CD1c-positive myeloid dendritic cell (primary cell): ENCODE data around the gene MBP.

ENCODE experiments used
- DNase-seq: peaks from one replicate; pipeline ENCODE4 v3.0.0-alpha.2; 2016; ENCODE audit errors: extremely low spot score

MBP gene

GRCh38 chr18:76943542-76944339, 188.8 kb downstream of the MBP start:
- no peak for DNase-seq

DNA sequence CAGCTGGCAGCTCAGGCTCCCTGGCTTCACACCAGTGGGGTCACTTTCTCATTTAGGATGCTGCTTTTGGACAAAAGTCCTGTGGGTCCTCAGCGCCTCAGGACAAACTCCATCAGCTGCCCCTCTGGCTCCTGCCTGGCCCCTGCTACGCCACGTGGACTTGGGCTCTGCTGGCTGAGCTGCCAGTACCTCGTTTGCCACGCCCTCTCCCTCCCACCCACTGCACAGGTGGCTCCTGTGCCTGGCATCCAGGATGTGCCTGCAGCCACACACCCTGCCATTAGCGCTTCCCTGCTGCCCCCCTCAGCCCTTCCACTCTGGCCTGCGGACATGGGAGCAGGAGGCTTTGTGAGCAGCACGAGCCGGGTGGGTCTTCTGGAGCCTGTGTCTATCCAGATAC, 191.3 kb downstream of the MBP start:
- no peak for DNase-seq

GRCh38 chr18:76938619-76939018, 194.0 kb downstream of the MBP start:
- no peak for DNase-seq

DNA sequence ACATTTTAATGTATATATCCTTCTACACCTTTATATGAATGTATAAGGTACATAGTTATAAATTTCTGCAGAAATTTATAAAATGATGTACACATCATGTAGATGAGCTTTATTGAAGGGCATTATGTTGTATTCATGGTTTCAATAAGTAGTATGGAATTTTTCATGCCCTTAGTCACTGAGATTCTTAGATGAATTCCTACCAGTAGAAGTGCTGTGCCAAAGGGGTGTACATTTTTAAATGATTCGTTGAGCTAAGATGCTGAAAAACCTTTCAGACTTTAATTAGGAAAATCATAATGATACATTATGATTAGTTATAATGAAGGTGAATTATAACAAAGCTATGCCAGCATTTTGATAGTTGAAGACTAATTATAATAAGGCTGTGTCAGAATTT, 195.0 kb downstream of the MBP start:
- no peak for DNase-seq

- no peak for DNase-seq
Observed at GRCh38 chr18:76936877-76937276, 195.7 kb downstream of the MBP start.

DNA sequence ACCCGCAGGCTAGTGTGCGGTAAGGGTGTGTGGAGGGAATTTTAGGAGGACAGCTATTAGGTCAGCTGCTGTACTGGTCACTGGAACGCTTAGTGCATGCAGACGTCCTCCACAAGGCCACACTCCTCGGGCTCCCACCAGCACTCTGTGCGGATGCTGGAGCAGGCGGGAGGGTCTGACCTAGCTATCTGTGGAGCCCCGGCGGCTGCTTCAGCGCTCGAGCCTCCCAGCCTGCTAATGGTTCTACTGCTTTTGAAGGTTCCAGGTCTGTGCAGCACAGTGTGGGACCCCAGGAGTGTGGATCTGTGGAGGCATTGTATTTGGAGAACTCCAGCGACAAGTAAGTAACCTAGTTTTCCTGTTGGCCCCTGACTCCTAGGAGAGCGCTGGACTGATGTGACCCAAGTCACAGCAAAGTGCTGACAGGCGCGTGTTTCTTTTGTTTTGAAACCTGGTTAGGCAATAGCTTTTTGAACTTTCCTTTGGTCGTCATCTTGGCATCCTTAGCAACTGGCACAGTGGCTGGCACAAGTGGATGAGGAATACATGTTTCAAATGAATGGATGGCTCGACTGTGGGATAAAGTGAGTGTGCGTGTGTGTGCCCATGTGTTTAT, 196.8 kb downstream of the MBP start:
- DNase-seq = no peak

- no peak for DNase-seq
Observed at GRCh38 chr18:76932026-76932819, 200.4 kb downstream of the MBP start.

- no peak for DNase-seq
Observed at GRCh38 chr18:76931171-76931570, 201.4 kb downstream of the MBP start.
